GM18508 (cell line): ENCODE measurements around the gene TCIRG1.
"Not testable (repeated sequence)": the region's sequence is repeated elsewhere in the genome, so short reads cannot be mapped to it uniquely, and the experiment has no call there.

Source experiments
- ATAC-seq: cut with Tn5 transposase; IDR thresholded peaks from one replicate; pipeline ENCODE4 v1.9.1; 2021; ENCODE audit warnings: moderate number of reproducible peaks; ENCODE audit not compliant: insufficient read depth, unreplicated experiment

TCIRG1 gene

GRCh38 chr11:68038718-68039525, at the start of gene TCIRG1:
TCIRG1 (plus strand) TSS chr11:68039025; CDS start chr11:68041272, 2,247 bp downstream.
- ATAC-seq, result no peak

- not testable (repeated sequence) for ATAC-seq
These were observed 48.1 kb upstream of the TCIRG1 start for GRCh38 chr11:67990546-67991346.

GRCh38 chr11:67991347-67992121, 47.3 kb upstream of the TCIRG1 start:
- not testable (repeated sequence) for ATAC-seq

GRCh38 chr11:67993821-67994220, 45.0 kb upstream of the TCIRG1 start:
- ATAC-seq, result not testable (repeated sequence)

- ATAC-seq, result not testable (repeated sequence)
These were observed 44.4 kb upstream of the TCIRG1 start for GRCh38 chr11:67994387-67994786.

GRCh38 chr11:67995129-67995528, 43.7 kb upstream of the TCIRG1 start:
- ATAC-seq, result not testable (repeated sequence)

GRCh38 chr11:67995579-67995978, 43.2 kb upstream of the TCIRG1 start:
- not testable (repeated sequence) for ATAC-seq

- no peak for ATAC-seq
These were observed 42.8 kb upstream of the TCIRG1 start for GRCh38 chr11:67996051-67996450.

GRCh38 chr11:67996622-67997474, 42.0 kb upstream of the TCIRG1 start:
- no peak for ATAC-seq

- no peak for ATAC-seq
These were observed 41.3 kb upstream of the TCIRG1 start for GRCh38 chr11:67997475-67997921.

GRCh38 chr11:67998150-67999045, 40.4 kb upstream of the TCIRG1 start:
- no peak for ATAC-seq

- no peak for ATAC-seq
These were observed 39.6 kb upstream of the TCIRG1 start for GRCh38 chr11:67999201-67999629.

GRCh38 chr11:67999704-68000103, 39.1 kb upstream of the TCIRG1 start:
- ATAC-seq, result no peak

GRCh38 chr11:68002575-68002937, 36.3 kb upstream of the TCIRG1 start:
- ATAC-seq, result no peak

GRCh38 chr11:68002938-68003845, 35.6 kb upstream of the TCIRG1 start:
- no peak for ATAC-seq

GRCh38 chr11:68003846-68004550, 34.8 kb upstream of the TCIRG1 start, which contains the start of gene UNC93B1:
UNC93B1 (minus strand) TSS chr11:68004097; CDS start chr11:68004043, 54 bp downstream.
- no peak for ATAC-seq
